Skeletal muscle satellite cell (primary cell): ENCODE data around the gene PDX1.

Experiments
- H3K27me3 ChIP-seq: 2 replicates; pipeline ENCODE4 v1.7.0; 2013; ENCODE audit warnings: low read length; ENCODE audit not compliant: control insufficient read depth, insufficient read depth
- H3K36me3 ChIP-seq: 2 replicates; pipeline ENCODE4 v1.7.0; 2013; ENCODE audit warnings: mild to moderate bottlenecking, control low read depth, low read length; ENCODE audit not compliant: insufficient read depth
- H3K4me1 ChIP-seq: 2 replicates; pipeline ENCODE4 v1.7.0; 2013; ENCODE audit warnings: low read length; ENCODE audit not compliant: control insufficient read depth, insufficient read depth
- H3K4me2 ChIP-seq: 2 replicates; pipeline ENCODE4 v1.7.0; 2013; ENCODE audit warnings: mild to moderate bottlenecking, low read length
- H3K4me3 ChIP-seq: 2 replicates; pipeline ENCODE4 v1.7.0; 2013; ENCODE audit warnings: low read length
- H3K9ac ChIP-seq: 2 replicates; pipeline ENCODE4 v1.7.0; 2013; ENCODE audit warnings: mild to moderate bottlenecking, low read depth, low read length, moderate library complexity
- H3K9me3 ChIP-seq: replicated peaks from 2 replicates; pipeline ENCODE4 v1.7.0; 2013; ENCODE audit warnings: mild to moderate bottlenecking, control low read depth, low read length

Gene PDX1

DNA sequence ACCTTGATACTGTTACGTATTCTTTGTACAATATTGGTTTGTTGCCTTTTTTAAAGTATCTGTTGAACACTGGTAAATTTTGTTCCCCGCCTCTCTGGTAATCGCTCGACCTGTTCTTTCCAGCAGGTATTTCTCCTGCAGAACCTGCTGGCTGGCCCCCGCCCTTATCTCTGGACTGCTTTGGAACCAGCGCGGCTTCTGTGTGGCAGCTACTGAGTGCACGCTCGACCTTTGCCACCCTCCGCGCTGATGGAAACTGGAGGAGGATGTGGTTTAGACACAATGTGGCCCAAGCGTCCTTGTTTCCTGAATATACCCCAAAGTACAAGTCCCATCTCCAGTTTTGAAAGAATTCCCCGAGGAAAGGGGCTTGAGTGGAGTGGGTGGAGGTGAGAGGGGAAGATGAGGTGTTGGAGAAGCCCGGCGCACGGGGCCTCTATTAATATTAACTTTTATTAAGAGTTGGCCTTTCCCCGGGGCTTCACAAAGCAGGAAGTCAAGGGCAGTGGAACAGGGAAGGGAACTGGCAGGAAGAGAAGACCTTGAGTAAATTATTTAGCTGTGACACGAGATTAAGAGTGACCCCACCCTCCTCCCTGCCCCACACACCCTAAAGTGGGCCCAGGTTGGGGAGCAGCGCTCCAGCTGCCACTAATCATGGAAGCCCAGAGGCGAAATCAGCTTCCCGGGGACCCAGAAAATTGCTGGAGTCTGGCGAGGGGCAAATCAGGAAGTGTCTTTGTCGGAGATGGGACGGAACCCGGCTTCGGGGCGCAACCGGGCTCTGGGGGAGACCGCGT is 33.3 kb downstream of the PDX1 start:
- peaks cover 42% of the 10 kb centered on the region for H3K27me3 ChIP-seq
- H3K9ac ChIP-seq, result no peak overlapping the region
- no peaks in the 10 kb centered on the region for H3K36me3 ChIP-seq

GRCh38 chr13:27953676-27954405 is 34.0 kb downstream of the PDX1 start:
- Histone ChIP-seq H3K4me1 (no peaks in the 10 kb centered on the region), H3K27me3 (peaks cover 48% of the 10 kb centered on the region), H3K4me3 (peak overlapping the region; percentile 68), H3K4me2 (peak overlapping the region; percentile 89), H3K9me3 (no peaks in the 10 kb centered on the region), H3K36me3 (no peaks in the 10 kb centered on the region), H3K9ac (peak overlapping the region; percentile 50)

More for the DNA sequence above, 33.3 kb downstream of the PDX1 start:
- Histone ChIP-seq H3K4me1 (no peaks in the 10 kb centered on the region), H3K9me3 (no peaks in the 10 kb centered on the region), H3K4me2 (peak overlapping the region; percentile 89), H3K4me3 (peak overlapping the region; percentile 68)

GRCh38 chr13:27954406-27954851 is 34.6 kb downstream of the PDX1 start:
- Histone ChIP-seq H3K9me3 (no peaks in the 10 kb centered on the region), H3K36me3 (no peaks in the 10 kb centered on the region), H3K9ac (peak overlapping the region; percentile 50), H3K4me1 (no peaks in the 10 kb centered on the region), H3K4me2 (peak overlapping the region; percentile 89), H3K27me3 (peaks cover 54% of the 10 kb centered on the region), H3K4me3 (peak overlapping the region; percentile 68)

- Histone ChIP-seq H3K9ac (no peak overlapping the region), H3K27me3 (peaks cover 60% of the 10 kb centered on the region), H3K4me2 (no peak overlapping the region), H3K4me1 (no peaks in the 10 kb centered on the region), H3K4me3 (no peak overlapping the region), H3K9me3 (no peaks in the 10 kb centered on the region), H3K36me3 (no peaks in the 10 kb centered on the region)
Measured at GRCh38 chr13:27955014-27955591, 35.3 kb downstream of the PDX1 start.

GRCh38 chr13:27956576-27957300 is 36.9 kb downstream of the PDX1 start:
- no peak overlapping the region for H3K4me3 ChIP-seq
- H3K4me1 ChIP-seq, result peaks cover 8% of the 10 kb centered on the region
- no peak overlapping the region for H3K4me2 ChIP-seq
- no peak overlapping the region for H3K9ac ChIP-seq
- H3K36me3 ChIP-seq, result no peaks in the 10 kb centered on the region
- H3K9me3 ChIP-seq, result no peaks in the 10 kb centered on the region
- peaks cover 76% of the 10 kb centered on the region for H3K27me3 ChIP-seq

- Histone ChIP-seq H3K9me3 (no peaks in the 10 kb centered on the region), H3K36me3 (no peaks in the 10 kb centered on the region), H3K27me3 (peaks cover 79% of the 10 kb centered on the region)
Measured at GRCh38 chr13:27959976-27960361, 40.2 kb downstream of the PDX1 start.

GRCh38 chr13:27960362-27961226 is 40.8 kb downstream of the PDX1 start:
- Histone ChIP-seq H3K4me1 (peaks cover 8% of the 10 kb centered on the region), H3K27me3 (peaks cover 80% of the 10 kb centered on the region), H3K9me3 (no peaks in the 10 kb centered on the region), H3K36me3 (no peaks in the 10 kb centered on the region), H3K4me3 (peak overlapping the region; percentile 45), H3K4me2 (peak overlapping the region; percentile 68), H3K9ac (no peak overlapping the region)

More at GRCh38 chr13:27959976-27960361, 40.2 kb downstream of the PDX1 start:
- Histone ChIP-seq H3K4me2 (peak overlapping the region; percentile 68), H3K9ac (no peak overlapping the region), H3K4me1 (peaks cover 8% of the 10 kb centered on the region), H3K4me3 (no peak overlapping the region)

GRCh38 chr13:27961227-27962085 is 41.7 kb downstream of the PDX1 start:
- Histone ChIP-seq H3K4me2 (no peak overlapping the region), H3K9me3 (no peaks in the 10 kb centered on the region), H3K9ac (no peak overlapping the region), H3K4me3 (no peak overlapping the region), H3K4me1 (peaks cover 8% of the 10 kb centered on the region), H3K27me3 (peaks cover 85% of the 10 kb centered on the region), H3K36me3 (no peaks in the 10 kb centered on the region)

DNA sequence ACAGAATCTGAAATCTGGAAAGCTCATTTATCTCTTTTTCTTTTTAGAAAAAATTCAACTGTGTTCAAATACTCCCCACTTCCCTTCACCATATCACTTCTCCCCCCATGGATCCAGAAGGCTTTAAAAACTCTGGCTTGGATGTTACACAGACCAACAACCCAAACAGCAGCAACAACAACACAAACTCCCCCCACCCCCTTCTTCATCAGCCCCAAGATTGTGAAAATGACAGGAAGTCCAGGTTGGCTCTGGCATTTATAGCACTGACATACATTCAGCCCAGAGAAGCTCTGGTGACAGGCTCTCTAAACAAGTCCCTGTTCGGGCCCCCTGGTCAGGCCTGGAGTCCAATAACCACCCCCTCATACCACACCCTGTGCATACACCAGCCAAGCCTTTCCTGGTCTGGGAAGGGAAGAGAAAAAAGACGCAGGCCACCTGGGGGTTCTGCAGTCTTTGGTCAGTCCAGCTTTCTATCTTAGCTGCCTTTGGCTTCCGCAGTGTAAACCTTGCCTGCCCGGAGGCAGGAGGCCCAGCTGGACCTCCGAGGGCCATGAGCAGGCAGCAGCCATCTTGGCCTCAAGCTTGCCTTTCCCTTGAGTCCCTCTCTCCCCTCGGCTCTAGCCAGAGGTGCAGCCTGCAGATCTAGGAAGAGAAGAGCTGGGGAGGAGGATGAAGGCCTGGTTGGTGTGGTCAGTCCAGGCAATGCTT is 42.5 kb downstream of the PDX1 start:
- H3K4me3 ChIP-seq, result no peak overlapping the region
- H3K9ac ChIP-seq, result no peak overlapping the region
- H3K4me2 ChIP-seq, result no peak overlapping the region
- no peaks in the 10 kb centered on the region for H3K36me3 ChIP-seq
- H3K9me3 ChIP-seq, result no peaks in the 10 kb centered on the region
- peaks cover 87% of the 10 kb centered on the region for H3K27me3 ChIP-seq
- peaks cover 8% of the 10 kb centered on the region for H3K4me1 ChIP-seq
